Spinal cord (tissue), 10 donors: ENCODE data around the gene BANF1. TPM values are rescaled to one million over a fixed set of nuclear protein-coding genes. Genes with fewer than 3 reads are reported as not detected.

Experiments used
- DNase-seq, 6 donors: peaks; one replicate each; pipeline versions ENCODE4 v3.0.0 to v3.0.0-alpha.2; 2013 to 2015; ENCODE audit warnings: low spot score in 6 of 6, low read depth in 4 of 6
- H3K27ac ChIP-seq: one replicate; pipeline ENCODE4 v1.5.1; 2013; ENCODE audit warnings: low read depth, low read length, control low read depth
- H3K27me3 ChIP-seq: one replicate; pipeline ENCODE4 v1.6.1; 2013; ENCODE audit warnings: low read length; ENCODE audit not compliant: control insufficient read depth, insufficient read depth
- H3K36me3 ChIP-seq: one replicate; pipeline ENCODE4 v1.6.1; 2013; ENCODE audit warnings: low read length; ENCODE audit not compliant: control insufficient read depth, insufficient read depth
- H3K4me1 ChIP-seq: one replicate; pipeline ENCODE4 v1.6.1; 2013; ENCODE audit warnings: low read length; ENCODE audit not compliant: control insufficient read depth, insufficient read depth
- H3K4me3 ChIP-seq: one replicate; pipeline ENCODE4 v1.5.1; 2013; ENCODE audit warnings: low read depth, low read length, control low read depth
- H3K9me3 ChIP-seq: one replicate; pipeline ENCODE4 v1.6.1; 2013; ENCODE audit warnings: low read length; ENCODE audit not compliant: control insufficient read depth, insufficient read depth
- WGBS: methylation state at CpG from one replicate; pipeline ENCODE4 v1.1.5; 2013; ENCODE audit warnings: missing lambda C conversion rate; ENCODE audit not compliant: insufficient coverage; 5-methylcytosine and 5-hydroxymethylcytosine counted together
- polyA plus RNA-seq, 2 donors: library from polyadenylated mRNA; unstranded; fragments of 120-200 nt; gene quantifications; one replicate each; pipeline ENCODE4 v1.2.1, GENCODE V29; 2013; ENCODE audit not compliant: insufficient read length in 2 of 2
- total RNA-seq, 2 donors: library from RNA; depleted of rRNA in 1 of 2; stranded (reverse); fragments of 120-200 nt in 1 of 2; fragments of >200 nt in 1 of 2; gene quantifications; one replicate each; pipeline versions ENCODE4 v1.2.3 to v1.2.4, GENCODE V29; 2013 to 2014
- donor health status: healthy.

Gene BANF1
- total and polyA plus RNA-seq, 4 donors = 14.3 to 280 (median 155) TPM

GRCh38 chr11:66046901-66047300 lies 44.6 kb downstream of the BANF1 start:
- no peak for DNase-seq
- Histone ChIP-seq H3K4me1 (peaks cover 59% of the 10 kb centered on the region), H3K27me3 (no peaks in the 10 kb centered on the region), H3K9me3 (no peaks in the 10 kb centered on the region), H3K27ac (peak overlapping the region; percentile 37), H3K4me3 (no peak overlapping the region), H3K36me3 (peaks cover 24% of the 10 kb centered on the region)
- 100% methylated on average over 2 of the region's 3 CpGs for WGBS

- H3K27me3 ChIP-seq = no peaks in the 10 kb centered on the region
- peaks cover 64% of the 10 kb centered on the region for H3K4me1 ChIP-seq
- no peak overlapping the region for H3K27ac ChIP-seq
- DNase-seq = peak in 1 of 6 donors; percentile 38
- H3K36me3 ChIP-seq = peaks cover 16% of the 10 kb centered on the region
- 64% methylated on average over 10 of the region's 11 CpGs for WGBS
- H3K9me3 ChIP-seq = no peaks in the 10 kb centered on the region
- H3K4me3 ChIP-seq = peak overlapping the region; percentile 26
Measured at GRCh38 chr11:66047541-66048365, 45.5 kb downstream of the BANF1 start.

GRCh38 chr11:66048547-66049323 lies 46.4 kb downstream of the BANF1 start, which contains the start of gene GAL3ST3:
Gene GAL3ST3 (minus strand): TSS chr11:66049161. CDS start chr11:66045415, 3,746 bp downstream.
- Histone ChIP-seq H3K4me1 (peaks cover 73% of the 10 kb centered on the region), H3K27me3 (no peaks in the 10 kb centered on the region), H3K27ac (no peak within 1 kb of the TSS), H3K36me3 (peaks cover 13% of the 10 kb centered on the region), H3K4me3 (peak within 1 kb of the TSS; percentile 44), H3K9me3 (no peaks in the 10 kb centered on the region)
- WGBS = 3% methylated on average over 25 of the region's 39 CpGs
- peak in 2 of 6 donors; percentile 75 to 86 for DNase-seq

- Histone ChIP-seq H3K4me1 (peaks cover 63% of the 10 kb centered on the region), H3K4me3 (peak overlapping the region; percentile 97), H3K36me3 (peaks cover 21% of the 10 kb centered on the region), H3K9me3 (no peaks in the 10 kb centered on the region), H3K27me3 (no peaks in the 10 kb centered on the region), H3K27ac (peak overlapping the region; percentile 96)
- DNase-seq = no peak
- WGBS = 88% methylated on average over 1 of the region's 5 CpGs
Measured at GRCh38 chr11:66050581-66051231, 48.4 kb downstream of the BANF1 start.

- H3K9me3 ChIP-seq = no peaks in the 10 kb centered on the region
- no peak for DNase-seq
- peaks cover 28% of the 10 kb centered on the region for H3K36me3 ChIP-seq
- H3K4me3 ChIP-seq = peak overlapping the region; percentile 97
- H3K27ac ChIP-seq = peak overlapping the region; percentile 96
- H3K4me1 ChIP-seq = peaks cover 62% of the 10 kb centered on the region
- H3K27me3 ChIP-seq = no peaks in the 10 kb centered on the region
- whole genome bisulfite sequencing = 17% methylated on average over 11 of the region's 12 CpGs
Measured at GRCh38 chr11:66051371-66051765, 49.1 kb downstream of the BANF1 start.

GRCh38 chr11:66051766-66052663 lies 49.7 kb downstream of the BANF1 start, which contains the start of gene SF3B2:
Gene SF3B2 (plus strand): TSS chr11:66052364. CDS start chr11:66052385, 21 bp downstream.
- Histone ChIP-seq H3K9me3 (no peaks in the 10 kb centered on the region), H3K27ac (peak within 1 kb of the TSS; percentile 96), H3K4me1 (peaks cover 59% of the 10 kb centered on the region), H3K36me3 (peaks cover 32% of the 10 kb centered on the region), H3K27me3 (no peaks in the 10 kb centered on the region), H3K4me3 (peak within 1 kb of the TSS; percentile 97)
- WGBS = under 1% methylated on average over 84 of the region's 84 CpGs
- peak; percentile 89 to 99 (median 94) for DNase-seq

GRCh38 chr11:66052664-66052982 lies 50.3 kb downstream of the BANF1 start:
- no peak for DNase-seq
- Histone ChIP-seq H3K4me1 (peaks cover 53% of the 10 kb centered on the region), H3K27ac (peak overlapping the region; percentile 86), H3K27me3 (no peaks in the 10 kb centered on the region), H3K4me3 (peak overlapping the region; percentile 97), H3K36me3 (peaks cover 38% of the 10 kb centered on the region), H3K9me3 (no peaks in the 10 kb centered on the region)
- under 1% methylated on average over 17 of the region's 17 CpGs for WGBS
